ENCODE data around the gene TBP.

Gene TBP

GRCh38 chr6:170554013-170554795, at the start of gene TBP:
Gene TBP, plus strand, starts transcription at chr6:170554369. Its CDS starts 2,661 bp downstream, at chr6:170557030.
- Histone ChIP-seq H3F3A (ENCODE audit: insufficient read depth, low read length) (peaks cover 7% of the 10 kb centered on the region; the same call in 1 of the 2 replicates), H3K27me3 (replicated peaks; ENCODE audit: insufficient read depth, low read length) (no peaks in the 10 kb centered on the region), H4K20me1 (ENCODE audit: insufficient read depth, low read length) (peaks cover 13% of the 10 kb centered on the region), H3K9ac (ENCODE audit: low read length) (peak within 1 kb of the TSS; percentile 90), H3K27ac (ENCODE audit: low read length) (peak within 1 kb of the TSS; percentile 97), H3K4me2 (ENCODE audit: low read depth, low read length) (peak within 1 kb of the TSS; percentile 78), H2AFZ (ENCODE audit: low read length) (peak within 1 kb of the TSS; percentile 66), H3K36me3 (replicated peaks; ENCODE audit: insufficient read depth, low read length) (no peaks in the 10 kb centered on the region), H3K9me3 (replicated peaks; ENCODE audit: insufficient read depth, low read length) (no peaks in the 10 kb centered on the region), H3K79me2 (ENCODE audit: low read length) (peaks cover 74% of the 10 kb centered on the region), H3K9me2 (replicated peaks; ENCODE audit: insufficient read depth, low read length) (no peaks in the 10 kb centered on the region), H3K4me1 (ENCODE audit: low read length) (peaks cover 12% of the 10 kb centered on the region), H3K4me3 (ENCODE audit: low read length) (peak within 1 kb of the TSS; percentile 89)
- TF ChIP-seq CTCF (IDR thresholded peaks at IDR 0.05; ENCODE audit: low read length) (no peak), EZH2phosphoT487 (IDR thresholded peaks at IDR 0.05; ENCODE audit: low read length) (no peak), EZH2 (optimal IDR thresholded peaks at IDR 0.05; ENCODE audit: low read depth, low read length) (no peak)
- peak; percentile 95 for DNase-seq

GRCh38 chr6:170504479-170504878, 49.7 kb upstream of the TBP start:
- no peaks in the 10 kb centered on the region for H3F3A ChIP-seq (ENCODE audit: insufficient read depth, low read length)
- H3K9me3 ChIP-seq (replicated peaks; ENCODE audit: insufficient read depth, low read length): no peaks in the 10 kb centered on the region
- no peak overlapping the region for H3K27ac ChIP-seq (ENCODE audit: low read length)
- H3K4me3 ChIP-seq (ENCODE audit: low read length): no peak overlapping the region
- no peaks in the 10 kb centered on the region for H3K79me2 ChIP-seq (ENCODE audit: low read length)
- H4K20me1 ChIP-seq (ENCODE audit: insufficient read depth, low read length): no peaks in the 10 kb centered on the region
- H3K4me2 ChIP-seq (ENCODE audit: low read depth, low read length): no peak overlapping the region
- H3K9me2 ChIP-seq (replicated peaks; ENCODE audit: insufficient read depth, low read length): no peaks in the 10 kb centered on the region
- no peaks in the 10 kb centered on the region for H3K27me3 ChIP-seq (replicated peaks; ENCODE audit: insufficient read depth, low read length)
- H3K9ac ChIP-seq (ENCODE audit: low read length): no peak overlapping the region
- no peaks in the 10 kb centered on the region for H3K4me1 ChIP-seq (ENCODE audit: low read length)
- no peak for DNase-seq
- H3K36me3 ChIP-seq (replicated peaks; ENCODE audit: insufficient read depth, low read length): no peaks in the 10 kb centered on the region
- TF ChIP-seq CTCF (IDR thresholded peaks at IDR 0.05; ENCODE audit: low read length) (no peak), EZH2phosphoT487 (IDR thresholded peaks at IDR 0.05; ENCODE audit: low read length) (no peak), EZH2 (optimal IDR thresholded peaks at IDR 0.05; ENCODE audit: low read depth, low read length) (no peak)
- no peak overlapping the region for H2AFZ ChIP-seq (ENCODE audit: low read length)

- no peaks in the 10 kb centered on the region for H4K20me1 ChIP-seq (ENCODE audit: insufficient read depth, low read length)
- H3K9me2 ChIP-seq (replicated peaks; ENCODE audit: insufficient read depth, low read length): no peaks in the 10 kb centered on the region
- H3F3A ChIP-seq (ENCODE audit: insufficient read depth, low read length): no peaks in the 10 kb centered on the region
- no peak overlapping the region for H3K27ac ChIP-seq (ENCODE audit: low read length)
- no peaks in the 10 kb centered on the region for H3K27me3 ChIP-seq (replicated peaks; ENCODE audit: insufficient read depth, low read length)
- no peaks in the 10 kb centered on the region for H3K79me2 ChIP-seq (ENCODE audit: low read length)
- no peaks in the 10 kb centered on the region for H3K4me1 ChIP-seq (ENCODE audit: low read length)
- no peak overlapping the region for H2AFZ ChIP-seq (ENCODE audit: low read length)
- no peak overlapping the region for H3K9ac ChIP-seq (ENCODE audit: low read length)
- TF ChIP-seq EZH2 (optimal IDR thresholded peaks at IDR 0.05; ENCODE audit: low read depth, low read length) (no peak), CTCF (IDR thresholded peaks at IDR 0.05; ENCODE audit: low read length) (no peak), EZH2phosphoT487 (IDR thresholded peaks at IDR 0.05; ENCODE audit: low read length) (no peak)
- no peak overlapping the region for H3K4me2 ChIP-seq (ENCODE audit: low read depth, low read length)
- H3K9me3 ChIP-seq (replicated peaks; ENCODE audit: insufficient read depth, low read length): no peaks in the 10 kb centered on the region
- no peak overlapping the region for H3K4me3 ChIP-seq (ENCODE audit: low read length)
- no peak for DNase-seq
- no peaks in the 10 kb centered on the region for H3K36me3 ChIP-seq (replicated peaks; ENCODE audit: insufficient read depth, low read length)
Measured at GRCh38 chr6:170505306-170505705, 48.9 kb upstream of the TBP start.

All from MM.1S (cell line).